Measurements from ENCODE around the gene ZNF423.

DNA sequence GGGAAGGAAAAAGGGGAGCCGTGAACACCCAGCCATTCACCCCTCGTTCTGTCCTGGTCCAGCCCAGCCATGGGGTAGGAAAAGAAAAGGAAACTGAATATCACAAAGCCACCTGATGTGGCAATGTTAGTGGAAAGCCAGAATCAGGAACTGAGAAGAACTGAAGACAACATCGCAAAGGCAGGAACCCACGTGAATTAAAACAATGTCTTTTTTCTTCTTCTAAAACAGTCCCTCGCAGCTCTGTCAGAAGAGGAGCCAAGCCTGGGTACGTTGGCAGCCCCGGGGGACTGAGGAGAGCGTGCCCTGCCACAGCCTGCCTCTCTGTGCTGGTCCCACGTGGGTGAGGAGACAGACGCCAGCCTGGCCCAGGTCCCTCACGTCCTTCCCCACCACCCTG is 55.0 kb downstream of the ZNF423 start:
- TF ChIP-seq POLR2AphosphoS5 (IDR thresholded peaks at IDR 0.05; ENCODE audit: low read depth, low read length) (no peak), SIN3A (IDR thresholded peaks at IDR 0.05; ENCODE audit: borderline replicate concordance, insufficient read depth, low read depth, low read length) (no peak)
- TF ChIP-seq, protein P1, sequence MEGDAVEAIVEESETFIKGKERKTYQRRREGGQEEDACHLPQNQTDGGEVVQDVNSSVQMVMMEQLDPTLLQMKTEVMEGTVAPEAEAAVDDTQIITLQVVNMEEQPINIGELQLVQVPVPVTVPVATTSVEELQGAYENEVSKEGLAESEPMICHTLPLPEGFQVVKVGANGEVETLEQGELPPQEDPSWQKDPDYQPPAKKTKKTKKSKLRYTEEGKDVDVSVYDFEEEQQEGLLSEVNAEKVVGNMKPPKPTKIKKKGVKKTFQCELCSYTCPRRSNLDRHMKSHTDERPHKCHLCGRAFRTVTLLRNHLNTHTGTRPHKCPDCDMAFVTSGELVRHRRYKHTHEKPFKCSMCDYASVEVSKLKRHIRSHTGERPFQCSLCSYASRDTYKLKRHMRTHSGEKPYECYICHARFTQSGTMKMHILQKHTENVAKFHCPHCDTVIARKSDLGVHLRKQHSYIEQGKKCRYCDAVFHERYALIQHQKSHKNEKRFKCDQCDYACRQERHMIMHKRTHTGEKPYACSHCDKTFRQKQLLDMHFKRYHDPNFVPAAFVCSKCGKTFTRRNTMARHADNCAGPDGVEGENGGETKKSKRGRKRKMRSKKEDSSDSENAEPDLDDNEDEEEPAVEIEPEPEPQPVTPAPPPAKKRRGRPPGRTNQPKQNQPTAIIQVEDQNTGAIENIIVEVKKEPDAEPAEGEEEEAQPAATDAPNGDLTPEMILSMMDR (IDR thresholded peaks at IDR 0.05), result no peak
- TF ChIP-seq, protein P2, sequence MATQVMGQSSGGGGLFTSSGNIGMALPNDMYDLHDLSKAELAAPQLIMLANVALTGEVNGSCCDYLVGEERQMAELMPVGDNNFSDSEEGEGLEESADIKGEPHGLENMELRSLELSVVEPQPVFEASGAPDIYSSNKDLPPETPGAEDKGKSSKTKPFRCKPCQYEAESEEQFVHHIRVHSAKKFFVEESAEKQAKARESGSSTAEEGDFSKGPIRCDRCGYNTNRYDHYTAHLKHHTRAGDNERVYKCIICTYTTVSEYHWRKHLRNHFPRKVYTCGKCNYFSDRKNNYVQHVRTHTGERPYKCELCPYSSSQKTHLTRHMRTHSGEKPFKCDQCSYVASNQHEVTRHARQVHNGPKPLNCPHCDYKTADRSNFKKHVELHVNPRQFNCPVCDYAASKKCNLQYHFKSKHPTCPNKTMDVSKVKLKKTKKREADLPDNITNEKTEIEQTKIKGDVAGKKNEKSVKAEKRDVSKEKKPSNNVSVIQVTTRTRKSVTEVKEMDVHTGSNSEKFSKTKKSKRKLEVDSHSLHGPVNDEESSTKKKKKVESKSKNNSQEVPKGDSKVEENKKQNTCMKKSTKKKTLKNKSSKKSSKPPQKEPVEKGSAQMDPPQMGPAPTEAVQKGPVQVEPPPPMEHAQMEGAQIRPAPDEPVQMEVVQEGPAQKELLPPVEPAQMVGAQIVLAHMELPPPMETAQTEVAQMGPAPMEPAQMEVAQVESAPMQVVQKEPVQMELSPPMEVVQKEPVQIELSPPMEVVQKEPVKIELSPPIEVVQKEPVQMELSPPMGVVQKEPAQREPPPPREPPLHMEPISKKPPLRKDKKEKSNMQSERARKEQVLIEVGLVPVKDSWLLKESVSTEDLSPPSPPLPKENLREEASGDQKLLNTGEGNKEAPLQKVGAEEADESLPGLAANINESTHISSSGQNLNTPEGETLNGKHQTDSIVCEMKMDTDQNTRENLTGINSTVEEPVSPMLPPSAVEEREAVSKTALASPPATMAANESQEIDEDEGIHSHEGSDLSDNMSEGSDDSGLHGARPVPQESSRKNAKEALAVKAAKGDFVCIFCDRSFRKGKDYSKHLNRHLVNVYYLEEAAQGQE (IDR thresholded peaks at IDR 0.05; ENCODE audit: insufficient read depth in 1 of 2, low read depth in 2 of 2, low read length in 1 of 2), result no peak
